Measurements from ENCODE around the gene ETV6. TPM values are rescaled to one million over a fixed set of nuclear protein-coding genes. Genes with fewer than 3 reads are reported as not detected.

Gene ETV6
- polyA plus RNA-seq, 3 donors, result 6.8 to 45.1 (median 11.7) TPM

DNA sequence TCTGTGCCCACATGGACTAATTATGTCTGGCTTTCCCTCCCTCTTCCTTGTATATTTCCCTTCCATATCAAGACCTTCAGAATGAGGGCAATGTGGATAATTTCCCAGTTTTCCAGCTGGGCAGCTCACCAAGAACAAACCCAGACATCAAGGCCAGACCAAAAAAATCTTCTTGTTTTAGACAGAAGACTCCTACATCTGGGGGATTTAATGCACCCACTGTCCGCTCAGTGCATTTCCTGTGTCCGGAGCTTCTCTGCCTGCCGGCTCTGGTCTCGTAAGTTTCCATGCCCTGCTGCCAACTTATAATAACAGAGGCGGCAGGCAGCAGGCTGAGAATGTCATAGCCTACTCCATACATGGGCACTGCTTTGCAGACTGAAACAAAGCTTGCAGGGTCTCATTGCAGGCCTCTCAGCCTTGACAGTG lies 214.0 kb downstream of the ETV6 start:
- Mint-ChIP-seq H3K9me3 (peaks cover 4 to 11% (median 9%) of the 10 kb centered on the region in 7 donors), H3K4me3 (no peak overlapping the region), H3K27ac (peak overlapping the region; percentile 62 to 89 (median 87)), H3K27me3 (ENCODE audit: low read depth in 3 of 3) (peaks cover 0 to 3% (median 0%) of the 10 kb centered on the region in 3 donors), H3K4me1 (peaks cover 32% of the 10 kb centered on the region), H3K36me3 (peaks cover 63 to 78% of the 10 kb centered on the region in 2 donors)
- Histone ChIP-seq H3K9ac (ENCODE audit: insufficient read depth, low read length, poor library complexity, severe bottlenecking) (peak overlapping the region; percentile 37), H3K4me2 (replicated peaks; ENCODE audit: extremely low read depth, low read length, poor library complexity, severe bottlenecking) (peak overlapping the region; percentile 45), H3K4me3 (replicated peaks in 1 of 3; ENCODE audit: low read depth in 2 of 3, low read length in 3 of 3) (peak overlapping the region in 1 of 3 experiments; percentile 24), H3K9me3 (replicated peaks in 1 of 2; ENCODE audit: control insufficient read depth in 1 of 2, insufficient read depth in 1 of 2, low read length in 2 of 2) (peaks cover 0 to 9% of the 10 kb centered on the region in 2 donors), H3K4me1 (ENCODE audit: control insufficient read depth in 1 of 2, insufficient read depth in 2 of 2, low read length in 2 of 2) (peaks cover 11 to 18% of the 10 kb centered on the region in 2 donors), H3K27ac (ENCODE audit: low read depth in 1 of 2, low read length in 2 of 2) (peak overlapping the region; percentile 26 to 69), H3K79me2 (ENCODE audit: insufficient read depth, low read length) (peaks cover 96% of the 10 kb centered on the region), H4K20me1 (ENCODE audit: insufficient read depth, low read length) (peaks cover 55% of the 10 kb centered on the region), H3K27me3 (ENCODE audit: control insufficient read depth in 2 of 2, insufficient read depth in 2 of 2, low read length in 2 of 2) (no peaks in the 10 kb centered on the region), H2AFZ (ENCODE audit: insufficient read depth, low read depth, low read length, poor library complexity, severe bottlenecking) (no peak overlapping the region), H3K36me3 (replicated peaks in 1 of 2; ENCODE audit: control insufficient read depth in 1 of 2, insufficient read depth in 2 of 2, low read length in 2 of 2) (peaks cover 36 to 66% of the 10 kb centered on the region in 2 donors)
- intact Hi-C loops (cut with micrococcal nuclease), result no loop called here
- TF ChIP-seq, protein P1, sequence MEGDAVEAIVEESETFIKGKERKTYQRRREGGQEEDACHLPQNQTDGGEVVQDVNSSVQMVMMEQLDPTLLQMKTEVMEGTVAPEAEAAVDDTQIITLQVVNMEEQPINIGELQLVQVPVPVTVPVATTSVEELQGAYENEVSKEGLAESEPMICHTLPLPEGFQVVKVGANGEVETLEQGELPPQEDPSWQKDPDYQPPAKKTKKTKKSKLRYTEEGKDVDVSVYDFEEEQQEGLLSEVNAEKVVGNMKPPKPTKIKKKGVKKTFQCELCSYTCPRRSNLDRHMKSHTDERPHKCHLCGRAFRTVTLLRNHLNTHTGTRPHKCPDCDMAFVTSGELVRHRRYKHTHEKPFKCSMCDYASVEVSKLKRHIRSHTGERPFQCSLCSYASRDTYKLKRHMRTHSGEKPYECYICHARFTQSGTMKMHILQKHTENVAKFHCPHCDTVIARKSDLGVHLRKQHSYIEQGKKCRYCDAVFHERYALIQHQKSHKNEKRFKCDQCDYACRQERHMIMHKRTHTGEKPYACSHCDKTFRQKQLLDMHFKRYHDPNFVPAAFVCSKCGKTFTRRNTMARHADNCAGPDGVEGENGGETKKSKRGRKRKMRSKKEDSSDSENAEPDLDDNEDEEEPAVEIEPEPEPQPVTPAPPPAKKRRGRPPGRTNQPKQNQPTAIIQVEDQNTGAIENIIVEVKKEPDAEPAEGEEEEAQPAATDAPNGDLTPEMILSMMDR (IDR thresholded peaks at IDR 0.05), result no peak
- 31% methylated on average over 3 of the region's 5 CpGs for WGBS (ENCODE audit: insufficient coverage)
- DNase-seq, result no peak

DNA sequence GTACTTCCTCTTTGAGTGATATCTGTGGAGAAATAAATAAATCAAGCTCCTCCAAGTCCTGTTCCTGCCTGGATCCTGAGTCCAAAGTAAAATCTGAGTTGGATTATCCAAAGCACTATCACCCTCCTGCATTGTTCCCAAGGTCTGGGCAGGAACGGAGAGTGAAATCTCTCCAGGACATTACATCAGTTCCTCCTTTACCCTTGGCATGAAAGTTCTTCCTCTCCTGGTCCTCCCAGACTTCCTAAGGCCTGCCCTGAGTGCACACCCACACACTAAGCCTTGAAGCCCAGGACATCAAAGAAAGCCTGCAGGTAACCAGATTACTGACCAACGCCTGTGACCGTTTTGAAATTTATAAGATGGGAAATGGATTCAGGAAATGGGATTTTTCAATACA lies 214.5 kb downstream of the ETV6 start:
- Histone ChIP-seq H3K4me3 (replicated peaks in 1 of 3; ENCODE audit: low read depth in 2 of 3, low read length in 3 of 3) (peak overlapping the region in 1 of 3 experiments; percentile 24), H3K9me3 (replicated peaks in 1 of 2; ENCODE audit: control insufficient read depth in 1 of 2, insufficient read depth in 1 of 2, low read length in 2 of 2) (peaks cover 0 to 9% of the 10 kb centered on the region in 2 donors), H3K79me2 (ENCODE audit: insufficient read depth, low read length) (peaks cover 95% of the 10 kb centered on the region), H2AFZ (ENCODE audit: insufficient read depth, low read depth, low read length, poor library complexity, severe bottlenecking) (no peak overlapping the region), H3K27me3 (ENCODE audit: control insufficient read depth in 2 of 2, insufficient read depth in 2 of 2, low read length in 2 of 2) (no peaks in the 10 kb centered on the region), H4K20me1 (ENCODE audit: insufficient read depth, low read length) (peaks cover 55% of the 10 kb centered on the region), H3K36me3 (replicated peaks in 1 of 2; ENCODE audit: control insufficient read depth in 1 of 2, insufficient read depth in 2 of 2, low read length in 2 of 2) (peaks cover 35 to 66% of the 10 kb centered on the region in 2 donors), H3K9ac (ENCODE audit: insufficient read depth, low read length, poor library complexity, severe bottlenecking) (peak overlapping the region; percentile 37), H3K4me1 (ENCODE audit: control insufficient read depth in 1 of 2, insufficient read depth in 2 of 2, low read length in 2 of 2) (peaks cover 11 to 18% of the 10 kb centered on the region in 2 donors), H3K4me2 (replicated peaks; ENCODE audit: extremely low read depth, low read length, poor library complexity, severe bottlenecking) (peak overlapping the region; percentile 45), H3K27ac (ENCODE audit: low read depth in 1 of 2, low read length in 2 of 2) (peak overlapping the region; percentile 26 to 69)
- no CpG with 5 or more reads among the region's 3 CpGs for whole genome bisulfite sequencing (ENCODE audit: insufficient coverage)
- Mint-ChIP-seq H3K36me3 (peaks cover 59 to 75% of the 10 kb centered on the region in 2 donors), H3K4me1 (peaks cover 32% of the 10 kb centered on the region), H3K9me3 (peaks cover 4 to 11% (median 9%) of the 10 kb centered on the region in 7 donors), H3K27me3 (ENCODE audit: low read depth in 3 of 3) (peaks cover 0 to 3% (median 0%) of the 10 kb centered on the region in 3 donors), H3K4me3 (peak overlapping the region in 1 of 2 donors; percentile 74), H3K27ac (peak overlapping the region; percentile 58 to 88 (median 74))
- TF ChIP-seq, protein P1 (IDR thresholded peaks at IDR 0.05), result no peak
- DNase-seq, result peak in 2 of 3 donors; percentile 54 to 59
- intact Hi-C loops (cut with micrococcal nuclease), result no loop called here

Measured in CD14-positive monocyte (primary cell).